Measurements from ENCODE around the gene DUSP16.
"Not testable (repeated sequence)": the region's sequence is repeated elsewhere in the genome, so short reads cannot be mapped to it uniquely, and the experiment has no call there.

The DUSP16 gene

DNA sequence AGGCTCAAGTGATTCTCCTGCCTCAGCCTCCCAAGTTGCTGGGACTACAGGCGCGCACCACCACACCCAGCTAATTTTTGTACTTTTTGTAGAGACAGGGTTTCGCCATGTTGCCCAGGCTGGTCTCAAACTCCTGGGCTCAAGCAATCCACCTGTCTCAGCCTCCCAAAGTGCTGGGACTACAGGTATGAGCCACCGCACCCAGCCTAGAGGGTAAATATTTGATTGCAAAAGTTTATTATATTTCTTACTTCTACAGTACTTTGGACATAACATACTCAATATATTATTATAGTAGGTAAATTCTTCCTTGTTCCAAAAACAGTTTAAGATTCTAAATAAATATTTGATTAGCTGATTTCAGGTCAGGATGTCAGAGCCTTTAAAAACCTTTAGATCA, 40.0 kb downstream of the DUSP16 start:
- DNase-seq (ENCODE audit: low read depth in 4 of 4, low spot score in 1 of 4): not testable (repeated sequence)

DNA sequence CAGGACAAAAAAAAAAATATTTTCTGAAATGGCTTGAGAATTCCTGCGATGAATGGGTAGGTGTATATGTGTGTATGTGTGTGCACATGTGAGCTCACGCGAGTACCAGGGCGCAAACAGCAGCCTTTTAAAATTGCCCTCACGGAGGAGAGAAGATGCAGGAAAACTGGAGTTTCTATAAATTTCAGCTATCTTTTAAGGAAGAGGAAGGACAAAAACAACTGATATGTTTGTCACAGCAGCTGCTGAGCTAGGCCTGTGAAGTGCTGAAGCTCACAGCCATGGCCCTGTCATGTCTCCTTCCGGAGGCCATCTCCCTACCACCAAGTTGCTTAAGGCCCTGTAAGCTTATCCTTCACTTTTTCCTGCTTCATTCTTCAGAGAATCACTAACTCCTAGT, 40.8 kb downstream of the DUSP16 start:
- no peak for DNase-seq (ENCODE audit: low read depth in 4 of 4, low spot score in 1 of 4)

DNA sequence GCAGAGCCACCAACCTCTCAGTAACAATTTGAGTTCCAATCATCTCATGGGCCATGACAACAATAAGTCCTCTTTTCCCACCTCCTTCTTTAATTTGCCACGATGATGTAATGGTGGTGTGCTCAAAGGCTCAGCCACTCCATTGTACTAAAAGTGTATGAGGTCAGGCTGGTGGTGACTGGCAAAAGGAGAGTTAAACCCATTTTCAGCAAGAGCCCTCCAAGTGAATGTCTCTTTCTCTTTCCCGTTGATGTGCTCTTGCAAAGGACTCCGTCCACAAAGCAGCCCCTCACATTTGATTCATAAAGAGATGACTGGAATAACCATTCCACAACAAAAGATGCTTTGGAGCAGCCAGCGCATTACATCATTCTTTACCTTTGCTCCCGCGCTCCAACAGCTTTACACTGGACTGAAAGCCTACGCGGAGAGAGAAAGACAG, 41.6 kb downstream of the DUSP16 start:
- DNase-seq (ENCODE audit: low read depth in 4 of 4, low spot score in 1 of 4): no peak

- no peak for DNase-seq (ENCODE audit: low read depth in 4 of 4, low spot score in 1 of 4)
Measured at GRCh38 chr12:12520273-12520672, 42.4 kb downstream of the DUSP16 start.

DNA sequence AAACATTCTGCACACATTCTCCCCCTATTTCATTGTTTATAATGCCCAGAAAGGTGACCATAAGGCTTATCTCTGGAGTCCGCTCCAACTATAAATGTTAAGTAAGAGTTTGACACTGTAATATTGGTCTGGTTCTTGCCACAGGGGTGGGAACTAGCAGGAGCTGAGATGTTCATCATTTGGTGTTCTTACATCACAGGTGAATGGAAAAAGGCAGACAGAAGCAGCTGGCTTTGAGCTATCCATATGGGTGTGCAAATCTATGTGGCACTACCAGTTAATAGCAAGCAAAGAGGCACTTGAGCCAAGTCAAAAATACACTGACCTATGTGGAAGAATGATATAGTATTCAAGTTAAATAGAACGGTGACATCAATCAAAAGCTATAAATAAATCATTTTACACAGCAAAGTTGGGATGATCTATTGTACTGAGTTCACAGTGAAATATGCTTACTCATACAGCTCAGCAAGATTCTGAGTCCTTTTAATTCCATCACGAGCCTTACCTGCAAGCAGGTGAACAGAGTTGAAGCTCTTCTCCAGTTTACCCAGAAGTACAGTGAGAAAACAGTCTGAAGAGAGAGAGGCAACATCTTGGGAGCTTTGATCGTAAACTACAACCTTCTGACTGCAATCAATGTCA, 43.2 kb downstream of the DUSP16 start:
- no peak for DNase-seq (ENCODE audit: low read depth in 4 of 4, low spot score in 1 of 4)

DNA sequence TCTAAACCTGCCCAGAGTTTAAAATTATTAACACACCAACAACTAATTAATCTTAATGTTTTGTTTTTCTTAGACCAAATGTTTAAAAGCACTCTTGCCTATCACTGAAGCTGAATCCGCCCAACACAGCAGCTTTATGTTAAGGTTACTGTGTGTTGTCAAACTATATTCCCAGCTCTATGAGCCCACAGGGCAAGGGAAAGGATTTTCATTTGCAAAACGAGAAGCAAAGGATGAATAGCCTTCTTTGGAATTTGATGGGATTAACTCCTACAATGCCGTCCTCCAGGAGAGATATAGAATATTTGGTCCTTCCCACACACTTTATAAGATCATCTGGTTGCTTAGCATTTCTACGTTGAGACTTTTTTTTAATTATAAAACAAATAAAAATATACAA, 43.7 kb downstream of the DUSP16 start:
- no peak for DNase-seq (ENCODE audit: low read depth in 4 of 4, low spot score in 1 of 4)

DNA sequence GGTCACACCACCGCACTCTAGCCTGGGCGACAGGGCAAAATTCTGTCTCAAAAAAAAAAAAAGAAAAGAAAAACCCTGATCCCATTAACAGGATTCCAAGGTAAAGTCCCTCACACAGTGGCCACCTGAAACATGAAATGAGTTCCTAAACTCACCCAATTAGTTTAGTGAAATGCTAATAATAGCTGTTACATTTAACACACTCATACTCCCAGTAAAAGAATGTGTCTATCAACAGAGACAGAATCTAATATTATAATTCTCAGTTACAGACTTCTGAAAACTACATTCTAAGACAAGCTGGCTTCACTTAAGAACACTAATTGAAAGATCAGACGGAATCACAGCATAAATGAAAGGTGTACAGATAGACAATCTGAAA, 44.2 kb downstream of the DUSP16 start:
- no peak for DNase-seq (ENCODE audit: low read depth in 4 of 4, low spot score in 1 of 4)

GRCh38 chr12:12513416-12514006, 49.2 kb downstream of the DUSP16 start:
- no peak for DNase-seq (ENCODE audit: low read depth in 4 of 4, low spot score in 1 of 4)

DNA sequence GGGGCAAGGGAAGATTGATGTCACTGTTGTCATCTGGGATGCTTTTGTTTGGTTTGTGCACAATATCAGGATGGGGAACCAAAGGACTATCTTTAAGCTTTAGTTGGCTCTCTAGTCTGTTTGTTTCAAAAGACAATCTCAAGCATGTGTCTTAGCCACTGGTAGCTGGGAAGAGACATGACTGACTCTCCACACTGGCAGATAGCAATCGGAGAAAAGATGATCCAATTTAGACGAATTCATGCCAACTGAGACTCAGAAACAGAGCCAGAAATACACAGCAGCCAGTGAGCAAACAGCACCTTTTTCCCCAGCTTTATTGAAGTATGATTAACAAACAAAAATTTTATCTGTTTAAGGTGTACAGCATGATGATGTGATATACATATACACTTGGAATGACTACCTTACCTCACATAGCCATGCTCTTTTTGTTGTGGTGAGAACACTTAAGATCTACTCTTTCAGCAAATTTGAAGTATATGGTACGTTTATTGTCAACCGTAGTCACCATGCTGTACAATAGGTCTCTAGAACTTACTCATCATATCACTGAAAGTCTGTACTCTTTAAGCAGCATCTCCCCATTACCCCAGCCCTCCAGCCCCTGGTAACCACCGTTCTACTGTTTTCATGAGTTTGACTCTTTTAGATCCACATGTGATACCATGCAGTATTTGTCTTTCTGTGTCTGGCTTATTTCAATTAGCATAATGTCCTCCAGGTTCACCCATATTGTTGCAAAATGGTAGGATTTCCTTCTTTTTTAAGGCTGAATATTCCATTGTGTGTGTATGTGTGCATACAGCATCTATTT, 50.6 kb downstream of the DUSP16 start:
- DNase-seq (ENCODE audit: low read depth in 4 of 4, low spot score in 1 of 4): peak in 1 of 4 experiments; percentile 35

- DNase-seq (ENCODE audit: low read depth in 4 of 4, low spot score in 1 of 4): no peak
Measured at GRCh38 chr12:12511021-12511783, 51.5 kb downstream of the DUSP16 start.

DNA sequence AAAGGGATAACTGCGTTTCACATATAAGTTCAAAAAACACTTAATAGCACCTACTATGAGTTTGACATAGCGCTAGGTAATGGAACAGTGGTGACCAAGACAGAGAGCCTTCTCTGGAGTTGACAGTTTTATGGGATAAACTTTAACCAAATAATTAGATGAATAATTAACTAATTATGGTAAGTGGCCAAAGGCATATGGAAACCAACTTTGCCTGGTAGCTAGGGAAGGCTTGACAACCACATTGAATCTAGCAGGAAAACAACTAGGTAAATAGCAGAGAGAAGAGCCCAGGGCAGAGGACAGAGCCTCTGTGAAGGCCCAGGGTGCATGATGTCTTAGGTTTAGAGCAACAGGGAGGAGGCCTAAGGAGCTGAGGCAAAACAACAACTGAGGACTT, 52.1 kb downstream of the DUSP16 start:
- DNase-seq (ENCODE audit: low read depth in 4 of 4, low spot score in 1 of 4): no peak

DNA sequence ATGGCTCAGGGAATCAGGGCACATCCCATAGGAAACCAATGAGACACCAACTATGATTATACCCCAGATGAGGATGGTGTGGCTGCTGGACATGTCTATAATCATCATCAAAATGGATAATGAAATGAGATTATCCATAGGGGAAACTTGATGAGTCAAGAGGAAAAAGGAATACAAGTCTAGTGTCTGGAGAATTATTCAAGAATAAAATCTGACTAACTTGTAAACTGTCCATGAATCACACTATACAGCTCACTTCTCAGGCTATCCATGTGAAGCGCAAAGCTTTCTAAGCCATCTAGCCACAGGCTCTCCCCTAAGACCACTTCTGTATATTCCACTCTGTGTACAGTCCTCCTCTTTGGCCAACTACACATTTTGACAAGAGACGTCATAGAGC, 52.5 kb downstream of the DUSP16 start:
- no peak for DNase-seq (ENCODE audit: low read depth in 4 of 4, low spot score in 1 of 4)

DNA sequence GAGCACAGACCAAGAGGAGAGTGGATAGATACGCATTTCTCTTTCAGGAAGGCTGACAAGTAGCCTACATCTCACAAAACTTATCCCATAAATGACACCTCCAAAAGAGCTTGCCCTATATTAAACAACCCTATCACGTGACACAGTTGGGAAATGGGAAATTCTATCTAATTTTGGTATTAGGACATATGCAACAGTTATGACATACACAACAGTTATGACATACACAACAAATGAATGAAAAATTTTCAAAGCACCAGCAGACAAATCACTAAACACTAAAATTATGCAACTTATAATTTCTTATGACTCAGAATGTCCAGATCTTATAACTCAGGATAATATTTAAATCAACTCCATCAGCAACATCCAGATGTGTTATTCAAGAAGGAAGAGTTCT, 54.1 kb downstream of the DUSP16 start:
- no peak for DNase-seq (ENCODE audit: low read depth in 4 of 4, low spot score in 1 of 4)

DNA sequence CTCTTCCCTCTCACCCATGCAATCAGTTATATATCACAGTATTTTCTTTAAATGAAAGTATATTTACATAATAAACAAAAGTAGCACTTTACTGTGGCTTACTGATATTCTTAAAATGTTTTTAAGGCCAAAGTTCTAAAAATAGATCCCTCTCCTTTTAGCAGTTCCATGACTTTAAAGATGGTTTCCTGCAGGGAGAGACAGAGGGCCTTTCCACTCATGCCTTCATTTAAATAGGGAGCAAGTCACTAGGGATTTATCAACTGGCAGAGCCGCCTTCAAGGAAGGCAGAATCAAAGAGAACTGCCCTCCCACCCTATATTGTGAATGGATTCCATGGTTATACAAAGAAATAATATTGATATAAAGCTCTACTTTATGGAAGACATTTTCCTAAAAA, 55.5 kb downstream of the DUSP16 start:
- DNase-seq (ENCODE audit: low read depth in 4 of 4, low spot score in 1 of 4): no peak

DNA sequence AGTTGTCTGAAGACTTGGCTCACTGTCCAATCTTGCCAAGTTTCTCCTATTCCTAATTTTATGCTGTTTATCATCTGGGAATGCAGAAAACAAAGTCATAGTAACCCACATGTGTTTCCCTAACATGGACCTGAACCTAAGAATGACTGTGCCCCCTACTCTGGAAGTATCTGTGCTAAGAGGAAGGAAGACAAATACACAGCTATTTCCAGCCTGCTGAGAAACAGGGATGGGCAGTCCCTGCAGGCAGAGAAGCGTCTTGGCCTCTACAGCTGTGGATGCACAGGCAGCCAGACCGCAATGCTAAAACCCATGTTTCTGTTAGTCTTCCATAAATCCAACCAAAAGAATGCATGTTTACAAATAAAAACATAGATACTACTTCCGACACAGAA, 56.2 kb downstream of the DUSP16 start:
- DNase-seq (ENCODE audit: low read depth in 4 of 4, low spot score in 1 of 4): no peak

DNA sequence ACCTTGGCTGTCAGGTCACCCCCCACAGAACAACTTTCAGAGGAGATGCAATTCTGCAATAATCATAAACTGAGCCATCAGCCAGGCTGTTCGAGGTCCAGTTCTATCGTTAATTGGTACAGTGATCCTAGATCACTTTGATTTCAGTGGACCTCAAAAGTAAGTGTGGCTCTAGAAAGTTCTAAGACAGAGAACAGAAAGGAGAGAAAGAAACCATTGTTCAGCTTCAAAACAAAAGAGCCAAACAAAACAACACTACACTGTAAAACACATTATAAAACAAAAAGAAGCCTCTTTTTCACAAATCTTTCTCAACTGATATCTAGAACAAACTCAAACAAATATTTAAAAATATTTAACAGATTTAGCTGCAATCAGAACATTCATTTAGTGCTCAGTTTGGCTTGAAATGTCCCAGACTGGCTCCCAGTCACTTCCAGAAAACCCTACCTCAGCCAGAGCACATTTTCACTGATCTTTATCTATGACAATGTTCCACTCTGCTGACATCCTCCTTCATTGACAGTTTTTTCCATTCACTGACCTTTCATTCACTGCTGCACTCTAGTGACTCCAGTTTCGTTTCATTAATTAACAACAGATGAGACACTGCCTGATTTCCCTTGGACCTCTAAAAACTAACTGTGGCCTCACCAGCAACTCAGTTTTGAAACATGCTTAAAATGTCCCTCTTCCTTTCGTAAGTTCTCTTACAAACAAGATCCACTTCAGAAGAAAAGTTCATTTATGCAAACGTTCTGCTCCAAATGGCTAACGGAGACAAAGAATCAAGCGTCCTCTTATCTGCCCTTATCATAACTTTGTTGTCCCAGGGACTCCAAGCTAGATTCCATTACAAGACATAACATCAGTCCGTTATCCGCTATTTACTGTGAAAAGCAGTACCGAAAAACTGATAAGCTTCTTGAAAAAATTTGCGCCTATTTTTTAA, 56.8 kb downstream of the DUSP16 start:
- DNase-seq (ENCODE audit: low read depth in 4 of 4, low spot score in 1 of 4): no peak

DNA sequence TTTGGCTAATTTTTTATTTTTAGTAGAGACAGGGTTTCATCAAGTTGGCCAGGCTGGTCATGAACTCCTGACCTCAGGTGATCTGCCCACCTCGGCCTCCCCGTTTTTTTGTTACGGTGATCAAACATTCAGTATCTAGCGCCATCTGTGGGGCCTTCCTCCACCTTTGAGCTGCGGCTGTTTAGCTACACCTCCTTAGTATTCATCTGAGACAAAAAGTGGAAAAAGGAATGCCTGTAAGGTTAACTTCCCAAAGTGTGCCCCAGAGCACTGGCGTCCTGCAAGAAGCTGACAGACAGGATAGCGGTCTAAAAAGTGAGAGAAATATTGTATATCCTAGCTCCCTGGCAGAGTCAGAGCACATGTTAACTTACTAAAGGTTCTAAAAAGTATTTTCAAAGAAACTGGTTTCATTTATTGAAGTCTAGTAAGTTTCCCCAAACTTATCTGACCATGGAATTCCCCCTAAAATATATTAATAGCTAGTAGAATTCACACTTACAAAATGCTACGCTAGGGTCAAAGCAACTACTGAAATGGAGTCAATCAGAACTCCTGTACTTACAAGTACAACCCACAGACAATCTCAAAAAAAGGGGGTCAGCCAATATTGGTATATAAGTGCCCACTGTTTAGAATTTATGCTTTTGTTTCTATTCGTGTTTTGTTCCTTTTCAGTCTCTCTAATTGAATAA, 59.1 kb downstream of the DUSP16 start:
- DNase-seq (ENCODE audit: low read depth in 4 of 4, low spot score in 1 of 4): no peak

DNA sequence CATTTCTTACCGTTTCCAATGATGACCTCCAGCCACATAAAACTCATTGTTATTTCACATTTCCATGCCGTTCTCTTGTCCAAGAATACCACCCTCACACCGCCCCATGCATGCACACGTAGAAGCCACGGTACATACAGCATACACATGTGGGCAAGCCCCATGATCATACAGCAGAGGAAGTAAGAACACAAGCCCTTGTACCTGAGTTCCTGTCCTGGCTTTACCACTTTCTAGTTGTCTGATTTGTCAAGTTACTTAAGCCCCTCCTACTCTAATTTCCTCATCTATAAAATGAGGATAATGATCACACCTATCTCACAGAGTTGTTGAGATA, 59.9 kb downstream of the DUSP16 start:
- no peak for DNase-seq (ENCODE audit: low read depth in 4 of 4, low spot score in 1 of 4)

GRCh38 chr12:12502130-12502814, 60.4 kb downstream of the DUSP16 start:
- not testable (repeated sequence) for DNase-seq (ENCODE audit: low read depth in 4 of 4, low spot score in 1 of 4)

Measured in stimulated activated CD4-positive, alpha-beta T cell treated with anti-CD3 and anti-CD28 coated beads, Interleukin-1b, Interleukin-23, amount 100 ng/mL, for 24 hours (primary cell).